HG02852 (cell line): ENCODE results near the gene CD276.
"Not testable (repeated sequence)": the region's sequence is repeated elsewhere in the genome, so short reads cannot be mapped to it uniquely, and the experiment has no call there.

Experiments
- ATAC-seq: cut with Tn5 transposase; IDR thresholded peaks from one replicate; pipeline ENCODE4 v1.9.1; 2021; ENCODE audit warnings: mild to moderate bottlenecking, moderate library complexity; ENCODE audit not compliant: unreplicated experiment

The CD276 gene

DNA sequence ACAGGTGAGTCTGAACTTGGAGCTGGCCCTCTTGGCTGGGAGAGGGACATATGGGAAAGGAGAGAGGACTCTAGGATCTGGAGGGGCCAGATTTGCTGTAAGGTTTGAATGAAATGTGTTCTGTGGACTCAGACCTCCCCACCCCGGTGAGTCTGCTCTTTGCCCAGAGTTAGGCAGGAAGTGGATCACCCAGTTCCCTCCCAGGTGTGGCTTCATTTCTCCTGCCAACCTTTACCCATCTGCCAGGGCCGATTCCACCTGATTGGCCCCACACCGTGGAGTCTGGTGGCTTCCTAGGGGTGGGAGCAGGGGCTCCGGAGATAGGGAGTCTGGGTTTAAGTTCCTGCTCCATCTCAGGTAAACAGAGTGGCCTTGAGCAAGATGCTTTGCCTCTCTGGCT is 25.5 kb downstream of the CD276 start:
- no peak for ATAC-seq

- ATAC-seq: no peak
Observed at GRCh38 chr15:73710321-73710720, 26.1 kb downstream of the CD276 start.

- no peak for ATAC-seq
Observed at GRCh38 chr15:73711526-73711925, 27.3 kb downstream of the CD276 start.

GRCh38 chr15:73712107-73712506 is 27.9 kb downstream of the CD276 start:
- no peak for ATAC-seq

DNA sequence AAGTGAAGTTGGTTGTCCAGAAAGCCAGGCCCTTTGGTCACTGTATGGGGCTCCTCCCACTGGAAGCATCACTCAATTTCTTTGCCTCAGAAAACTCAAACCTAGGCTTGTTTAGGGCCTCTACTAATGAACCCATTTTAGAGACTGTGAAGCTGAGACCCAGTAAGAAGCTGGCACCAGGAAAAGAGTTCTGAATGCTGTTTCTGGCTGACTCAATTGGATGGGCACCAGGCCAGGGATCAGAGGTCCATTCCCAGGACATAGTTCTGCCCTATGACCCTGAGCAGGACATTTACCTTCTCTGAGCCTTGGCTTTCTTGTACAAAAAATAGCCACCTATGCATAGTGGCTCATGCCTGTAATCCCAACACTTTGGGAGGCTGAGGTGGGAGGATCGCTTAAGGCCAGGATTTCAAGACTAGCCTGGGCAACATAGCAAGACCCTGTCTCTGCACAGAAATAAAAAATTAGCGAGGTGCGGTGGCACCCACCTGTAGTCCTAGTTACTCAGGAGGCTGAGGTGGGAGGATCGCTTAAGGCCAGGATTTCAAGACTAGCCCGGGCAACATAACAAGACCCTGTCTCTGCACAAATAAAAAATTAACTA is 30.6 kb downstream of the CD276 start:
- ATAC-seq: no peak

GRCh38 chr15:73715417-73715816 is 31.2 kb downstream of the CD276 start:
- no peak for ATAC-seq

- ATAC-seq: no peak
Observed at GRCh38 chr15:73716417-73716816, 32.2 kb downstream of the CD276 start.

DNA sequence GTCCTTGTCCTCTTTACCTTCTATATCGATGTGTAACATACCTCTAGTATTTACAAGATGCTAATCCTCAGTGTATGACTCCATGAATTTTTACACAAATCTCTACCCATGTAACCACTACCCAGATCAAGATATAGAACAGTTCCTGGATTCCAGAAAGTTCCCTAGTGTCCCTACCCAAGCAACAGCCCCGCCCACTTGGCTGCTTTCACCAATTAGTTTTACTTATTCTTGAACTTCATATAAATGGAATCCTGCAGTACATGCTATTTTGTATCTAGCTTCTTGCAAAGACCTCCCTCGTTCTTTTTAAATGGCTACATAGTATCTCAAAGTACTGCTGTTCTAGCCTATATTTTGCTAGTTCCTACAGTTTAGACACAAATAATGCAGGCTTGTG is 33.0 kb downstream of the CD276 start:
- ATAC-seq: no peak

- ATAC-seq: no peak
Observed at GRCh38 chr15:73717802-73718201, 33.6 kb downstream of the CD276 start.

DNA sequence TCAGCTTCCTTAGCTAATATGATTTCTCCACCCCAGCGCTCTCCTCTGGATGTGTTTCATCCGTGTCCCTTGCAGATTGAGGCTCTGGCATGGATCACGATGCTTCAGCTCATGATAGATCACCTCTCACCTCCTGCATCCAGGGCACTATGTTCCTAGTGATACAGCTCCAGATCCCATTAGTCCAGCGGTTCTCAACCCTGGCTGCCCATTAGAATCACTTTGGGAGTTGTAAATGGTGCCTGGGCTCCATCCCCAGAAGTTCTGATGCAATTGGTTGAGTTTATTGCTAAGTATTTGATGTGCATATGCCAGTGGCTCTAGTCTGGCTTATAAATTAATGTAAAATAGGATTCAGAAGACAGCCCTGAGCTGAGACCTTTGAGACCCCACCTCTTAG is 34.5 kb downstream of the CD276 start:
- no peak for ATAC-seq

DNA sequence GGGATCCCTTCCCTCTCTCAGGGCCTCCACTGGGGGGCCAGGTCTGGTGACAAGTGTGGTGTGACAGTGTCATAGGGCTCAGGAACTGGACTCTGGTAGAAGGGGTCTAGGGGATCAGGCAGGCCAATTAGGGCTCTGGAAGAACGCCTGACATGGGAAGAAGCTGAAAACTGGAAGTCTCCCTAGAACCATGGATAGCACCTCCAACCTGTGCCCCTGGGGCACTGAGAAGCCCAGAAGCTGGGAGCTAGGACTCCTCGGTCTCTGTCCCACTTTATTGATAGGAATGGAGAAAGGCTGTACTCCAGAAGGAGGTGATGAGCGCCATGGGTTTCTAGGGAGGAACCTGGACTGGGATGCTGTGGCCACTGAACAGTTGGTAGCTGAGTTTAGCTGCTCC is 38.2 kb downstream of the CD276 start:
- no peak for ATAC-seq

- no peak for ATAC-seq
Observed at GRCh38 chr15:73723191-73723590, 39.0 kb downstream of the CD276 start.

- ATAC-seq: no peak
Observed at GRCh38 chr15:73724212-73724611, 40.0 kb downstream of the CD276 start.

DNA sequence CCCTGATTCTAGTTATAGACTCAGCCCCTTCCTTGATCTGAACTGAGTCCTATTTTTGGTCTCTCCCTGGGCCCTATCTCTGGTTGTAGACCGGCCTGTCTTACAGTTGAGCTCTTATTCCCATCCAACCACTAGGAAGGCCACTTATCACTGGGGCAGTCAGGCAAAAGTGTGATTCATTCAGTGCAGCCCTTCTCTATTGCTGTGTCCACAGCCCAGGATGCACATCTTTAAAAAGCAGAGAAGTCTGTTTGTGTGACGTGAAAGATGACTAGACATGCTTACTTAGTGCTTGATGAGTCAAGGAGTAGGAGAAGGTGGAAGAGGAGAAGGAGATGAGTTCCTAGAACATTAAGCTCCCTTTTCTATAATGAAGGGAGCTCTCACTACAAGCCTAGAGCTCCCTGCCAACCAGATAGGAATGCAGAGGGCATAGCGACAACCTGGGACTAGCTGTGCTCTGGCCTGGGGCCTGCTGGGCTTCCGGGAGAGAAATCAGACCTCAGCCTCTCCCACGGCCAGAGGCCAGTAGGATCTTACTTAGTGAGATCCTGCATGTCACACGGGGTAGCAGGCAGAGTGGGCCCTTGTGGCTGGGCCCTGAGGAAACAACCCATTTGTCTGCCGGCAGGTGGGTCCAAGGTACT is 43.3 kb downstream of the CD276 start:
- no peak for ATAC-seq

- not testable (repeated sequence) for ATAC-seq
Observed at GRCh38 chr15:73732051-73732450, 47.9 kb downstream of the CD276 start.

GRCh38 chr15:73732930-73733329 is 48.7 kb downstream of the CD276 start:
- ATAC-seq: no peak

- no peak for ATAC-seq
Observed at GRCh38 chr15:73737535-73737934, 53.4 kb downstream of the CD276 start.

GRCh38 chr15:73740152-73741048 is 56.2 kb downstream of the CD276 start:
- ATAC-seq: no peak

GRCh38 chr15:73741321-73741836 is 57.2 kb downstream of the CD276 start:
- no peak for ATAC-seq

DNA sequence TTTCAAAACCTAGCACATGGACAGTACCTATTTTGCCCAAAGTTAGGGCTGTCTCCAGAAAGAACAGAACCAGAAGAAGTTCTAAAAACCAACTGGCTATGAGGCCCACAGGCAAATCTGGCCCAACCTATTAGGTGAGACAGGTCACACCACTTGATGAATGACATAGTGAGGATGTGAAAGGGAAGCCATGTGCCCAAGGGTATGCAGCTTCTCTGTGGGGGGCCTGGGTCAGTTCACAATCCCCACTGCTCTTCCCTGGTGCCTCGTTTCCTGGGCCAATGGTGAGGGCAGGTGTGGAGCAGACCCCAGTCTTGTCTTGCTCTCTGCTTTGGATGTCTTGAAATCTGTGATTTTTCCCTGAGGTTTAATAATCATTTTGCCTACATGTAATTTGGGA is 60.1 kb downstream of the CD276 start:
- no peak for ATAC-seq

DNA sequence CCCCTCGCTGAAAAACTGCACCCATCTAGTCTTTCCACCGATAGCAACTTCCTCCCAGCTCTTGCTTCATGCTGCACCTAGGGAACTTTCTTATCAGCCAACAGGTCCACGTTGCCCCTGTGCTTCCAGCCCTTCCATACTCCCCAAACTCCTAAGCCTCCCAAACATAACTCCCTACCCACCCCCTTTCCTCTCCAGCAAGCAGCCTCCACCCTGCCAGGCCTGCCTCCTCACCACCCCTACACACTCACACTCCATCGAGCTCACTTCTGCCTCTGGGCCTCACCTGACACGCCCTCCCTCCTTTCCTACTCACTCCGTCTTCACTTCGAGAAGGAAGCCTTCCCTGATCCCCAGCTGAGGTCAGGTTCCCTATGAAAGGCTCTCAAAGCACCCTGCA is 60.9 kb downstream of the CD276 start:
- ATAC-seq: no peak

DNA sequence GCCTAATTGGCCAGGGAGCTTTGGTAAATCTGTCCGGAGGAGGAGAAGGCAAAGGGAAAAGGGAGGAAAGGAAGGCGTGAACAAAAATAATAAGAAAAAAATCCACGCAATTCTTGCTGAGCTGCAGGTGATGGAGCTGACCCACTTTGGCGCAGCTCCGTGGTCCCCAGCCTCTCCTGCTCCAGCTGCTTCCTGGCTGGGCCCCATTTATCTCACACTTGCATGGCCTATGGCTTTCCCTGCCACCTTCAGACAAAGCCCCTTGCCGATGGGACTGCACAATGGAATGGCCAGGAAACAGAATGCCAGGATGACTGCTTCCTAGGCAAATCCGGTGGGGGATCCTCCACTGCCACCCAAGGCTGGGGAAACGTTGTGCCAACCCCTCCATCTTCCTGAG is 62.1 kb downstream of the CD276 start:
- no peak for ATAC-seq
